Neuronal stem cell (in vitro differentiated cells): ENCODE results near the gene REV3L.

Experiments
- DNase-seq: peaks from one replicate; pipeline ENCODE4 v3.0.0-alpha.2; 2013; ENCODE audit warnings: low spot score
- H2AFZ ChIP-seq: one replicate; pipeline ENCODE4 v1.6.1; 2013; ENCODE audit warnings: mild to moderate bottlenecking, low read length, inconsistent platforms
- H2AK5ac ChIP-seq: 2 replicates; pipeline ENCODE4 v1.6.1; 2013; ENCODE audit warnings: low read depth, mild to moderate bottlenecking, inconsistent platforms, low read length, moderate library complexity, mixed read lengths
- H2BK120ac ChIP-seq: 2 replicates; pipeline ENCODE4 v1.6.1; 2013; ENCODE audit warnings: low read depth, mild to moderate bottlenecking, inconsistent platforms, low read length, moderate library complexity, mixed read lengths
- H2BK12ac ChIP-seq: one replicate; pipeline ENCODE4 v1.6.1; 2013; ENCODE audit warnings: low read length, inconsistent platforms
- H2BK15ac ChIP-seq: 2 replicates; pipeline ENCODE4 v1.6.1; 2013; ENCODE audit warnings: mild to moderate bottlenecking, low read length, inconsistent platforms, mixed read lengths
- H2BK5ac ChIP-seq: one replicate; pipeline ENCODE4 v1.6.1; 2013; ENCODE audit warnings: inconsistent platforms, mild to moderate bottlenecking, low read length, moderate library complexity
- H3K14ac ChIP-seq: one replicate; pipeline ENCODE4 v1.6.1; 2013; ENCODE audit warnings: low read length, inconsistent platforms
- H3K18ac ChIP-seq: 2 replicates; pipeline ENCODE4 v1.6.1; 2013; ENCODE audit warnings: low read length, inconsistent platforms
- H3K23ac ChIP-seq: 2 replicates; pipeline ENCODE4 v1.6.1; 2013; ENCODE audit warnings: low read depth, mild to moderate bottlenecking, mixed read lengths, low read length, inconsistent platforms; ENCODE audit not compliant: poor library complexity
- H3K27ac ChIP-seq: replicated peaks from 3 replicates; pipeline ENCODE4 v1.5.1; 2013; ENCODE audit warnings: low read length, inconsistent platforms
- H3K27me3 ChIP-seq, 3 experiments: 2 replicates each; pipeline ENCODE4 v1.6.1; 2013; ENCODE audit warnings: low read length in 3 of 3, mild to moderate bottlenecking in 2 of 3, inconsistent platforms in 1 of 3, low read depth in 1 of 3, mixed read lengths in 1 of 3, moderate library complexity in 1 of 3; ENCODE audit not compliant: control insufficient read depth in 3 of 3, insufficient read depth in 3 of 3
- H3K36me3 ChIP-seq, 2 donors: replicated peaks in 1 of 2; 2 replicates each; pipeline ENCODE4 v1.6.1; 2013; ENCODE audit warnings: low read length in 2 of 2; ENCODE audit not compliant: control insufficient read depth in 2 of 2, insufficient read depth in 2 of 2
- H3K4ac ChIP-seq: 2 replicates; pipeline ENCODE4 v1.6.1; 2013; ENCODE audit warnings: inconsistent platforms, mild to moderate bottlenecking, low read length, moderate library complexity
- H3K4me1 ChIP-seq, 2 donors: 1 replicate in 1 of 2; 2 replicates in 1 of 2; pipeline ENCODE4 v1.6.1; 2013; ENCODE audit warnings: low read length in 2 of 2, low read depth in 1 of 2; ENCODE audit not compliant: control insufficient read depth in 2 of 2, insufficient read depth in 1 of 2
- H3K4me2 ChIP-seq: one replicate; pipeline ENCODE4 v1.6.1; 2013; ENCODE audit warnings: mild to moderate bottlenecking, low read length, inconsistent platforms; ENCODE audit not compliant: insufficient read depth, poor library complexity, severe bottlenecking
- H3K4me3 ChIP-seq, 2 donors: 2 replicates each; pipeline ENCODE4 v1.5.1; 2013; ENCODE audit warnings: low read length in 2 of 2, mild to moderate bottlenecking in 2 of 2, inconsistent platforms in 1 of 2, moderate library complexity in 1 of 2
- H3K79me1 ChIP-seq: one replicate; pipeline ENCODE4 v1.6.1; 2013; ENCODE audit warnings: low read depth, mild to moderate bottlenecking, inconsistent platforms, low read length, moderate library complexity
- H3K9ac ChIP-seq: one replicate; pipeline ENCODE4 v1.6.1; 2013; ENCODE audit warnings: mild to moderate bottlenecking, low read depth, low read length, inconsistent platforms; ENCODE audit not compliant: poor library complexity
- H3K9me3 ChIP-seq, 2 donors: replicated peaks in 1 of 2; 2 replicates each; pipeline versions ENCODE3 to v1.6.1; 2013; ENCODE audit warnings: low read length in 2 of 2, mild to moderate bottlenecking in 2 of 2, inconsistent platforms in 1 of 2, low read depth in 1 of 2, mixed read lengths in 1 of 2, moderate library complexity in 1 of 2; ENCODE audit not compliant: control insufficient read depth in 2 of 2, insufficient read depth in 1 of 2
- H4K8ac ChIP-seq: one replicate; pipeline ENCODE4 v1.6.1; 2013; ENCODE audit warnings: low read depth, mild to moderate bottlenecking, inconsistent platforms, low read length, moderate library complexity
- H4K91ac ChIP-seq: one replicate; pipeline ENCODE4 v1.6.1; 2013; ENCODE audit warnings: low read length, low read depth, mild to moderate bottlenecking, inconsistent platforms; ENCODE audit not compliant: poor library complexity
- WGBS, 2 donors: extraction: QIAGEN DNeasy Blood & Tissue Kit; methylation state at CpG; one replicate each; pipeline ENCODE4 v1.1.7; 2013; ENCODE audit warnings: missing lambda C conversion rate in 2 of 2, mixed read lengths in 1 of 2; ENCODE audit not compliant: insufficient read length in 2 of 2, insufficient replicate concordance in 1 of 2; ENCODE audit errors: extremely low coverage in 2 of 2; 5-methylcytosine and 5-hydroxymethylcytosine counted together

The REV3L gene

DNA sequence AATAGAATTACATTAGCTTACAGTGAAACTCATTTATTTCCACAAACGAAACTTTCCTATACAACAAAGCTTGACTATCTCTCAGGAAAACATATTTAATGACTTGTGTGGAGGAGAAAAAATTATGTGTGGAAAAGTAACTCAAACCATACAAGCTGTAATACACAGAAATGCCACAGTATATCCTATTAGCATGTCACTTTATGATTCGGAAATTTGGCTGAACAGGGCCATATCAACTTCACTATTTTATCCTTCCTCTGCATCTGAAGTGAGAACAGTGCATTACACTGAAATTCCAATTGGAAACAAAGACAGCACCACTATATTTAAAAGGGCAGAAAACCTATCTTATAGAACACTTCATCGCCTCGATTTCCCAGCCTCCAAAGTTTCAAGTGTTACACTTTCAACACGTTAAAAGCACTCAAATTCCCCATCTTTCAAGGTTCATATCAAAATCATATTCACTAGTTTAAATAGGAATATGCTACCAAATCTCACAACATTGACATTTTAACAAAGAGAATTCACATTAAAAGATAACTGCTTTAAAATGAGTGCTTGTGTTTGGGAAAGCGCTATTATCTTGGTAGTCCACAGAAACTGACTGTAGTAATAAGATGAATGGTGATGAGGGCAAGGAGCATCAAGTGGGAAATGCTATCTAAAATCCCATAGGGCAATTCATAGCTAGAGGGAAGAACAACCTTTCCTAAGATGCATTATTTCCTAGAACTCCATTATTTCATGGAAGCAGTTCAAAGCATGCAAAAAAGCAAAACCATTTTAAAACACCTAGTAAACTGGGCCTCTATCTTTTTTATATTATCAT lies 1.8 kb downstream of the REV3L start:
- Histone ChIP-seq H3K27me3 (peaks cover 0 to 10% (median 0%) of the 10 kb centered on the region in 3 experiments), H3K23ac (no peak overlapping the region), H3K14ac (no peak overlapping the region), H3K79me1 (peaks cover 4% of the 10 kb centered on the region), H2BK120ac (no peak overlapping the region), H2BK12ac (no peak overlapping the region), H2BK15ac (no peak overlapping the region), H4K8ac (no peak overlapping the region), H3K4ac (no peak overlapping the region), H2BK5ac (no peak overlapping the region), H3K4me2 (peak overlapping the region; percentile 81), H3K27ac (no peak overlapping the region), H3K9ac (no peak overlapping the region), H3K4me1 (peaks cover 5 to 32% of the 10 kb centered on the region in 2 donors), H3K4me3 (peak overlapping the region in 1 of 2 donors; percentile 82), H3K18ac (no peak overlapping the region), H3K9me3 (peaks cover 0 to 3% of the 10 kb centered on the region in 2 donors), H4K91ac (no peak overlapping the region), H3K36me3 (peaks cover 0 to 2% of the 10 kb centered on the region in 2 donors), H2AFZ (no peak overlapping the region), H2AK5ac (no peak overlapping the region)
- no peak for DNase-seq
- no CpG with 5 or more reads among the region's 6 CpGs for WGBS, 2 donors

DNA sequence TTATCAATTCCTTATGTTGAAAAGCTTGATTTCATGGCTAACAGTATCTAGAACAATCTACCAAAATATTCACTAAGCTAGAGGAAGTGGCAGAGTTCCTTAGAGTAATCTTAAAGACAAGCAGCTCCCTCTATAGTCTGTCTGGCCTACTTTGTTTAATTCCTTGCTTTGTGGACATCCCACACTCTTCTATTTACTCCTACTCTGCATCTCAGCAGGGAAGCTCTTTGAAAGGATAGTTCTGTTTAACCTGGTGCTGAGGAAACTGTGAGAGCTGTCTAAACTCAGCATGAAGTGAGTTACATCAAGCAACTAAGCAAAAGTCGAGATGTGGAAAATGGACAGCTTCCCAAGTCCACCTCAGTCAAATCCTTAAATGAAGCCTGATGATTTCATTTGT lies 4.3 kb downstream of the REV3L start:
- no peak overlapping the region for H3K23ac ChIP-seq
- peak overlapping the region; percentile 11 for H3K4me2 ChIP-seq
- no peak overlapping the region for H4K91ac ChIP-seq
- H3K27me3 ChIP-seq: peaks cover 0 to 10% (median 0%) of the 10 kb centered on the region in 3 experiments
- no peak overlapping the region for H3K18ac ChIP-seq
- H3K27ac ChIP-seq: no peak overlapping the region
- H2AK5ac ChIP-seq: no peak overlapping the region
- H4K8ac ChIP-seq: no peak overlapping the region
- H3K36me3 ChIP-seq: no peaks in the 10 kb centered on the region
- no peak overlapping the region for H2BK12ac ChIP-seq
- H3K14ac ChIP-seq: no peak overlapping the region
- no peak overlapping the region for H2BK15ac ChIP-seq
- H3K4ac ChIP-seq: no peak overlapping the region
- WGBS, 2 donors: no CpG with 5 or more reads among the region's 1 CpG
- H3K9ac ChIP-seq: no peak overlapping the region
- H2AFZ ChIP-seq: no peak overlapping the region
- no peak overlapping the region for H2BK120ac ChIP-seq
- H3K9me3 ChIP-seq: no peaks in the 10 kb centered on the region
- H3K4me3 ChIP-seq: no peak overlapping the region
- peak; percentile 65 for DNase-seq
- peaks cover 5 to 26% of the 10 kb centered on the region in 2 donors for H3K4me1 ChIP-seq
- H3K79me1 ChIP-seq: peaks cover 4% of the 10 kb centered on the region
- no peak overlapping the region for H2BK5ac ChIP-seq

DNA sequence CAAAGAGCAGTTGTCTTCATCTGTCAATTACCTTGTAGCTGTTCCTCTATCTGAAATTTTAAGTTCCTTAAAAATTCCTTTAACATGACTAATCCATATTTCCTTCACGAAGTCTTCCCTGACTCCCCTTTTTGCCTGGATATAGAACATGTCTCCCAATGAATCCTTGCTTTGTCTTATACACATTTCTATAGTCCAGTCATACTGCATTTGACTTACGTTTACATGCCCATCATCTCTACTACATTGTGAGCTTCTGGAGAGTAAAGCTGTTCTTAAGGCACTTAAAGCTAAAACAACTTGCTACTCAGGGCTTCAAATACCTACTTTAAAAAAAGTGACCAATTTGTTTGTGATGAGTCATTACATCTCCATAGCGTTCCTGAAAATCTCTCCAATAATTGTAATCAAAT lies 4.9 kb downstream of the REV3L start:
- Histone ChIP-seq H3K4ac (no peak overlapping the region), H3K79me1 (peaks cover 4% of the 10 kb centered on the region), H2AFZ (no peak overlapping the region), H3K36me3 (no peaks in the 10 kb centered on the region), H3K23ac (no peak overlapping the region), H4K8ac (no peak overlapping the region), H3K14ac (no peak overlapping the region), H3K9ac (no peak overlapping the region), H3K27ac (no peak overlapping the region), H3K9me3 (no peaks in the 10 kb centered on the region), H3K4me2 (no peak overlapping the region), H3K18ac (no peak overlapping the region), H2BK5ac (no peak overlapping the region), H2AK5ac (no peak overlapping the region), H3K4me3 (no peak overlapping the region), H2BK15ac (no peak overlapping the region), H2BK12ac (no peak overlapping the region), H4K91ac (no peak overlapping the region), H3K27me3 (peaks cover 0 to 10% (median 0%) of the 10 kb centered on the region in 3 experiments), H3K4me1 (peaks cover 5 to 26% of the 10 kb centered on the region in 2 donors), H2BK120ac (no peak overlapping the region)
- no peak for DNase-seq
- WGBS, 2 donors: no CpG with 5 or more reads among the region's 3 CpGs

DNA sequence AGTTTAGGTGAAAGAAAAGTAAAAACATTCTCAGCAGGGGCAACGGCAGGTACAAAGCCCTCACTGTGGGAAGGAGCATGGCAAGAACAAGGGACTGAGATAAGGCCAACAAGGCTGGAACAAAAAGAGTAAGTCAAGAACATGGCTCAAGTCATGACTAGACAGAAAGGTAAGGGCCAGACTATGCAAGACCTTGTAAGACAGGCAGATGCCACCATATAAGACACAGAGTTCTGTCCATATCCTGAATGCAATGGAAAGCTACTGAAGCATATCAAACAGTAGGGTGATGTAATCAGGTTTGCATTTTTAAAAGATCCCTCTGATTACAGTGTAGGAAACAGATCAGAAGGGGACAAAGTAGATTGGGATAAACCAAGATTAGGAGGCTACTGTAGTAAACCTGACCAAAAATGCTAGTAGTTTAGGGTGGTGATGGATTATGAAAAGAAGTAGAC lies 5.5 kb downstream of the REV3L start:
- H2BK15ac ChIP-seq: no peak overlapping the region
- no peaks in the 10 kb centered on the region for H3K36me3 ChIP-seq
- H3K23ac ChIP-seq: no peak overlapping the region
- peaks cover 0 to 10% (median 0%) of the 10 kb centered on the region in 3 experiments for H3K27me3 ChIP-seq
- H2AFZ ChIP-seq: no peak overlapping the region
- H3K9ac ChIP-seq: no peak overlapping the region
- no peak overlapping the region for H3K4ac ChIP-seq
- peaks cover 5 to 26% of the 10 kb centered on the region in 2 donors for H3K4me1 ChIP-seq
- H3K79me1 ChIP-seq: peaks cover 4% of the 10 kb centered on the region
- WGBS, 2 donors: no CpG with 5 or more reads among the region's 1 CpG
- no peak overlapping the region for H3K18ac ChIP-seq
- H3K9me3 ChIP-seq: no peaks in the 10 kb centered on the region
- no peak overlapping the region for H2BK120ac ChIP-seq
- H2BK5ac ChIP-seq: no peak overlapping the region
- no peak overlapping the region for H3K27ac ChIP-seq
- no peak overlapping the region for H4K8ac ChIP-seq
- no peak overlapping the region for H2AK5ac ChIP-seq
- no peak for DNase-seq
- H3K4me3 ChIP-seq: no peak overlapping the region
- no peak overlapping the region for H3K4me2 ChIP-seq
- H2BK12ac ChIP-seq: no peak overlapping the region
- no peak overlapping the region for H4K91ac ChIP-seq
- no peak overlapping the region for H3K14ac ChIP-seq
